ENCODE results near the gene SLC2A4. TPM values are rescaled to one million over a fixed set of nuclear protein-coding genes. Genes with fewer than 3 reads are reported as not detected.

SLC2A4 gene
- total RNA-seq, 5 donors from 2014 or later (not counting 1 experiment from before 2014, with no cell fraction given) = 0.06 TPM; not detected in 4

- ATAC-seq (replicated peaks in 1 of 4) (no peak), DNase-seq (no peak)
- CTCF ChIA-PET = interaction anchor here (0.6 to 1.1 kb wide), 5 partner anchors 11 to 297 kb away, joined by 3 to 4 read pairs (median 3); partner anchors contain the start of genes SLC2A4 (in 1 of the 2) and TMEM102 (in 1 of the 2)
- H3K27me3 Mint-ChIP-seq = no peaks in the 10 kb centered on the region
- H3K27ac Mint-ChIP-seq = no peak overlapping the region
- Histone ChIP-seq H3K36me3 (ENCODE audit: control insufficient read depth in 2 of 2, extremely low read depth in 1 of 2, insufficient read depth in 1 of 2, low read length in 1 of 2) (peaks cover 0 to under 1% of the 10 kb centered on the region in 2 donors), H3K27ac (ENCODE audit: low read length) (no peak overlapping the region), H3K4me3 (ENCODE audit: control insufficient read depth in 1 of 2, extremely low read depth in 1 of 2, low read length in 1 of 2) (no peak overlapping the region), H3K9me3 (no peaks in the 10 kb centered on the region), H3K27me3 (replicated peaks in 1 of 2; ENCODE audit: control insufficient read depth in 2 of 2, extremely low read depth in 1 of 2, insufficient read depth in 2 of 2, low read length in 1 of 2) (peaks cover 0 to 2% of the 10 kb centered on the region in 2 experiments), H3K4me1 (ENCODE audit: control insufficient read depth in 1 of 2, extremely low read depth in 1 of 2, insufficient read depth in 2 of 2, low read length in 2 of 2) (peaks cover 4 to 21% of the 10 kb centered on the region in 2 experiments)
- POLR2A ChIA-PET = no interaction called here
- peaks cover 3 to 11% (median 10%) of the 10 kb centered on the region in 3 donors for H3K4me1 Mint-ChIP-seq
- no peak overlapping the region for H3K4me3 Mint-ChIP-seq
- no peaks in the 10 kb centered on the region for H3K9me3 Mint-ChIP-seq
- WGBS (ENCODE audit: insufficient coverage) = 100% methylated on average over 1 of the region's 7 CpGs
- peaks cover 6% of the 10 kb centered on the region for H3K36me3 Mint-ChIP-seq
These were observed 22.7 kb downstream of the SLC2A4 start for GRCh38 chr17:7304179-7304578.

GRCh38 chr17:7306911-7307685 lies 25.6 kb downstream of the SLC2A4 start, which contains the start of gene EIF5A:
EIF5A (plus strand) TSS chr17:7307628; CDS start chr17:7309636, 2,008 bp downstream.
- no peaks in the 10 kb centered on the region for H3K27me3 Mint-ChIP-seq
- ATAC-seq (replicated peaks in 1 of 4) (peak; percentile 75 to 83 (median 80)), DNase-seq (peak; percentile 99 to 100 (median 100))
- Histone ChIP-seq H3K4me1 (ENCODE audit: control insufficient read depth in 1 of 2, extremely low read depth in 1 of 2, insufficient read depth in 2 of 2, low read length in 2 of 2) (peaks cover 13 to 48% of the 10 kb centered on the region in 2 experiments), H3K9me3 (no peaks in the 10 kb centered on the region), H3K27ac (ENCODE audit: low read length) (peak within 1 kb of the TSS; percentile 98), H3K27me3 (replicated peaks in 1 of 2; ENCODE audit: control insufficient read depth in 2 of 2, extremely low read depth in 1 of 2, insufficient read depth in 2 of 2, low read length in 1 of 2) (peaks cover 0 to 2% of the 10 kb centered on the region in 2 experiments), H3K4me3 (ENCODE audit: control insufficient read depth in 1 of 2, extremely low read depth in 1 of 2, low read length in 1 of 2) (peak within 1 kb of the TSS; percentile 76 to 99), H3K36me3 (ENCODE audit: control insufficient read depth in 2 of 2, extremely low read depth in 1 of 2, insufficient read depth in 1 of 2, low read length in 1 of 2) (peaks cover 7 to 29% of the 10 kb centered on the region in 2 donors)
- peaks cover 33 to 39% (median 37%) of the 10 kb centered on the region in 3 donors for H3K4me1 Mint-ChIP-seq
- POLR2A ChIA-PET = no interaction called here
- H3K4me3 Mint-ChIP-seq = peak within 1 kb of the TSS; percentile 80 to 96 (median 93)
- H3K36me3 Mint-ChIP-seq = peaks cover 33% of the 10 kb centered on the region
- no peaks in the 10 kb centered on the region for H3K9me3 Mint-ChIP-seq
- H3K27ac Mint-ChIP-seq = peak within 1 kb of the TSS; percentile 98 to 99
- CTCF ChIA-PET = no interaction called here
- WGBS (ENCODE audit: insufficient coverage) = under 1% methylated on average over 62 of the region's 64 CpGs

DNA sequence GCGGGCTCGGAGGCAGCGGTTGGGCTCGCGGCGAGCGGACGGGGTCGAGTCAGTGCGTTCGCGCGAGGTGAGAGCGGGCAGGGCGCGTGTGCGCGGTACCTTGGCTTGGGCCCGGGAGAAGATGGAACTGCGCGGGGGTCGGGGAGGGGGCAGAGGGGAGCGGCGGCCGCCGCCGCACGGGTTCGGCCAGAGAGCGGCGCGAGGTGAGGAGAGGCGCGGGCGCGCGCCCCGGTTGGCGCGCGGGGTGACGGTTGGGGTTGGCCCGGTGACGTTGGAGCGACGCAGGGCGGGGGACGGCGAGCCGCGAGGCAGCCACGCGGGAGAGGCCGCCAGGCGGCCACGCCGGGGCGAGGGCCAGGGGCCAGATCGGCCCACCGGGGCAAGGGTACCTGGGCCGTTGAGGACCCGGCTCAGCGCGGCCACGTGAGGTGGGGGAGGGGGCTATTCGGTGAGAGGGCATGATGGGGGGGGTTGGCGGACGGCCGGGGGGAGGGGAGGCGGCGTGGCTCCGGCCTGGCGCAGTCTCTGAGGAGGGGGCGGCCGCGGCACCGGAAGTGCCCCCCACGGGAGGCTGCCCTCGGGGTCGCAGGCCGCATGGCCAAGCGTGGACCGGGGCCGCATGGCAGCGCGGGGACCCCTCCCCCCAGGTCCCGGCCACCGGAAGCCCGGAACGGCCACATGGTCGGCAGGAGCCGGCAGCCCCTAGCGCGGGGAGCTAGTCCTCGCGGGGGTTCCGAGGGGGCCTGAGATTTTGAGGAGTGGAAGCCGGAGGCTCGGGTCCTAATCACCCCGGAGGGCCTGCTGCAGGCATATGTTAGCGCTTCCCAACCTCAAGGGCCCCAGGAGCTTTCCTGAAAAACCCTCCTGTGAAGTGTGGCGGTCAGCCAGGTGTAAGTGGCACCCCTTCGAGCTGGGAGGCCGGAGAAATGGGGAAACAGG lies 26.4 kb downstream of the SLC2A4 start:
- CTCF ChIA-PET = no interaction called here
- Mint-ChIP-seq H3K27ac (peak overlapping the region; percentile 98 to 99), H3K4me3 (peak overlapping the region; percentile 80 to 96 (median 93)), H3K36me3 (peaks cover 41% of the 10 kb centered on the region), H3K4me1 (peaks cover 41 to 47% (median 44%) of the 10 kb centered on the region in 3 donors), H3K9me3 (no peaks in the 10 kb centered on the region), H3K27me3 (no peaks in the 10 kb centered on the region)
- Histone ChIP-seq H3K9me3 (no peaks in the 10 kb centered on the region), H3K36me3 (ENCODE audit: control insufficient read depth in 2 of 2, extremely low read depth in 1 of 2, insufficient read depth in 1 of 2, low read length in 1 of 2) (peaks cover 7 to 38% of the 10 kb centered on the region in 2 donors), H3K27me3 (replicated peaks in 1 of 2; ENCODE audit: control insufficient read depth in 2 of 2, extremely low read depth in 1 of 2, insufficient read depth in 2 of 2, low read length in 1 of 2) (peaks cover 0 to 2% of the 10 kb centered on the region in 2 experiments), H3K27ac (ENCODE audit: low read length) (peak overlapping the region; percentile 98), H3K4me1 (ENCODE audit: control insufficient read depth in 1 of 2, extremely low read depth in 1 of 2, insufficient read depth in 2 of 2, low read length in 2 of 2) (peaks cover 13 to 56% of the 10 kb centered on the region in 2 experiments), H3K4me3 (ENCODE audit: control insufficient read depth in 1 of 2, extremely low read depth in 1 of 2, low read length in 1 of 2) (peak overlapping the region; percentile 76 to 99)
- DNase-seq = peak in 31 of 35 experiments; percentile 21 to 77 (median 59)
- under 1% methylated on average over 91 of the region's 104 CpGs for WGBS (ENCODE audit: insufficient coverage)
- peak; percentile 11 to 14 (median 12) for ATAC-seq (replicated peaks in 1 of 4)
- POLR2A ChIA-PET = interaction anchor here in 1 of 2 donors (1.5 kb wide), 1 partner anchor 22 kb away, joined by 7 read pairs; no protein-coding TSS in a partner anchor

DNA sequence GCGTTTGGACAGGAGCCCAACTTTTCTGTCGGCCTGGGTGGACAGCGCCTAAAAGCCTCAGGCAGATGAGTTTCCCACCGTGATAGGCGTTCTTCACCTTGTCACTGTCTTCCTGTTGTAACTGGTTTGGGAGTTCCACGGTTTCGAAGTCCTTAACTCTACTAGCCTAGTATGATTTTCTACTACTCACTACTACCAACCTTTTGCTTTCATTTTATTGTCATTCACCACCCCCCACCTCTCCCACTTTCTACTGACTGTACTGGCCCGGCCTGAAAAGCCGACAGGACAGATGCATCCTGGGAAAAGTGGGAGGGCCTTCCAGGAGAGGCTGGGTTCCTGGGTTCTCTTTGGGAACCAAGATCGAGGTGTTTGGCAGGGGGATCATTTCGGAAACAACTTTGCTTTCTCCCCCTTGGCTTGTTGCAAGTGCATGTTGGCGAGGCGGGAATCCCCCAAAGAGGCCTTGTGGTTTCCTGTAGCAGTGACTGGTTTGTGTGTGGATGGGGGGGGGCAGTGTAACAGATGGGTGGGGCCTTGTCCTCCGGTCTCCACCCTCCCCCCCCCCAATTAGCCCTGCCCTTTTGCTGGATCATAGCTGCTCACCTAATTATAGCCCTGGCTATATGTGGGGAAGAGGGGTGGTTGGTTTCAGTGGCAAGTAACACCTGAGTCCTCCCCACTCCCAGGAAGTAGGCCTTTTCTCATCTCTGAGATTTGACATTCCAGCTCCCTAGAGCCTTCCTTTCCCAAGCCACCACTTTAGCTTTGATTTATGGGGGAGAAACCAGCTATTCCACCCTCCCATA lies 27.3 kb downstream of the SLC2A4 start:
- Histone ChIP-seq H3K36me3 (ENCODE audit: control insufficient read depth in 2 of 2, extremely low read depth in 1 of 2, insufficient read depth in 1 of 2, low read length in 1 of 2) (peaks cover 7 to 46% of the 10 kb centered on the region in 2 donors), H3K27ac (ENCODE audit: low read length) (peak overlapping the region; percentile 98), H3K27me3 (replicated peaks in 1 of 2; ENCODE audit: control insufficient read depth in 2 of 2, extremely low read depth in 1 of 2, insufficient read depth in 2 of 2, low read length in 1 of 2) (peaks cover 0 to 2% of the 10 kb centered on the region in 2 experiments), H3K4me3 (ENCODE audit: control insufficient read depth in 1 of 2, extremely low read depth in 1 of 2, low read length in 1 of 2) (peak overlapping the region; percentile 76 to 99), H3K9me3 (no peaks in the 10 kb centered on the region), H3K4me1 (ENCODE audit: control insufficient read depth in 1 of 2, extremely low read depth in 1 of 2, insufficient read depth in 2 of 2, low read length in 2 of 2) (peaks cover 15 to 65% of the 10 kb centered on the region in 2 experiments)
- Mint-ChIP-seq H3K4me1 (peaks cover 48 to 56% (median 53%) of the 10 kb centered on the region in 3 donors), H3K27ac (peak overlapping the region; percentile 96 to 97), H3K27me3 (no peaks in the 10 kb centered on the region), H3K4me3 (peak overlapping the region; percentile 80 to 96 (median 93)), H3K36me3 (peaks cover 47% of the 10 kb centered on the region), H3K9me3 (no peaks in the 10 kb centered on the region)
- DNase-seq (peak; percentile 65 to 96 (median 90)), ATAC-seq (replicated peaks in 1 of 4) (peak; percentile 27 to 43 (median 28))
- WGBS (ENCODE audit: insufficient coverage) = 0% methylated on average over 3 of the region's 14 CpGs
- CTCF ChIA-PET = interaction anchor here (0.6 to 1.9 kb wide), 5 partner anchors 9 to 261 kb away, joined by 3 to 10 read pairs (median 4); partner anchors contain the start of genes ACAP1 (in 1 of the 2) and NEURL4 (in 1 of the 2)
- POLR2A ChIA-PET = interaction anchor here (0.5 to 1.5 kb wide), 8 partner anchors 21 to 842 kb away, joined by 3 to 10 read pairs (median 4); partner anchors contain the start of genes ACAP1 (in 1 of the 2), C17orf100 (in 1 of the 2) and MED31 (in 1 of the 2)

GRCh38 chr17:7309628-7310027 lies 28.1 kb downstream of the SLC2A4 start:
- Histone ChIP-seq H3K36me3 (ENCODE audit: control insufficient read depth in 2 of 2, extremely low read depth in 1 of 2, insufficient read depth in 1 of 2, low read length in 1 of 2) (peaks cover 7 to 51% of the 10 kb centered on the region in 2 donors), H3K9me3 (no peaks in the 10 kb centered on the region), H3K4me1 (ENCODE audit: control insufficient read depth in 1 of 2, extremely low read depth in 1 of 2, insufficient read depth in 2 of 2, low read length in 2 of 2) (peaks cover 23 to 73% of the 10 kb centered on the region in 2 experiments), H3K27ac (ENCODE audit: low read length) (peak overlapping the region; percentile 98), H3K4me3 (ENCODE audit: control insufficient read depth in 1 of 2, extremely low read depth in 1 of 2, low read length in 1 of 2) (peak overlapping the region; percentile 61 to 76), H3K27me3 (replicated peaks in 1 of 2; ENCODE audit: control insufficient read depth in 2 of 2, extremely low read depth in 1 of 2, insufficient read depth in 2 of 2, low read length in 1 of 2) (peaks cover 0 to under 1% of the 10 kb centered on the region in 2 experiments)
- CTCF ChIA-PET = interaction anchor here (0.6 to 1.9 kb wide), 5 partner anchors 8 to 262 kb away, joined by 3 to 10 read pairs (median 4); partner anchors contain the start of genes ACAP1 (in 1 of the 2) and NEURL4 (in 1 of the 2)
- Mint-ChIP-seq H3K9me3 (no peaks in the 10 kb centered on the region), H3K4me1 (peaks cover 56 to 64% (median 61%) of the 10 kb centered on the region in 3 donors), H3K27me3 (no peaks in the 10 kb centered on the region), H3K27ac (peak overlapping the region; percentile 96 to 97), H3K36me3 (peaks cover 47% of the 10 kb centered on the region), H3K4me3 (peak overlapping the region; percentile 80 to 96 (median 93))
- ATAC-seq (replicated peaks in 1 of 4) (no peak), DNase-seq (no peak)
- POLR2A ChIA-PET = interaction anchor here (0.5 to 1.5 kb wide), 8 partner anchors 20 to 841 kb away, joined by 3 to 10 read pairs (median 4); partner anchors contain the start of genes C17orf100 (in 1 of the 2) and MED31 (in 1 of the 2)
- WGBS (ENCODE audit: insufficient coverage) = 65% methylated on average over 12 of the region's 12 CpGs

Measured in T-cell (primary cell).